Neural crest cell (in vitro differentiated cells): ENCODE measurements around the gene TMEM94. TPM values are rescaled to one million over a fixed set of nuclear protein-coding genes. Genes with fewer than 3 reads are reported as not detected.
"Not testable (repeated sequence)": the region's sequence is repeated elsewhere in the genome, so short reads cannot be mapped to it uniquely, and the experiment has no call there.

Source experiments
- DNase-seq: peaks from one replicate; pipeline ENCODE4 v3.0.0; 2021; ENCODE audit warnings: low read depth, mixed read lengths, low spot score
- H3K27ac Mint-ChIP-seq: one replicate; pipeline ENCODE4 v1.8.0; 2021; ENCODE audit warnings: mild to moderate bottlenecking, mixed read lengths; ENCODE audit not compliant: unreplicated experiment
- H3K27me3 Mint-ChIP-seq: 2 replicates; pipeline ENCODE4 v1.8.0; 2021; ENCODE audit warnings: low read depth, mild to moderate bottlenecking, mixed read lengths
- H3K36me3 Mint-ChIP-seq: 2 replicates; pipeline ENCODE4 v1.8.0; 2021; ENCODE audit warnings: low read depth, mild to moderate bottlenecking, mixed read lengths
- H3K4me1 Mint-ChIP-seq: 2 replicates; pipeline ENCODE4 v1.8.0; 2021; ENCODE audit warnings: mixed read lengths
- H3K4me3 Mint-ChIP-seq: one replicate; pipeline ENCODE4 v1.8.0; 2021; ENCODE audit warnings: mild to moderate bottlenecking, mixed read lengths
- H3K9me3 Mint-ChIP-seq: 2 replicates; pipeline ENCODE4 v1.8.0; 2021; ENCODE audit warnings: mixed read lengths
- CTCF ChIP-seq: fragments of 200-600 bp; sonication (generic); conservative IDR thresholded peaks from 2 replicates; pipeline ENCODE4 v1.5.0; 2021; ENCODE audit warnings: antibody characterized with exemption, mild to moderate bottlenecking
- total RNA-seq: library from RNA; stranded (reverse); gene quantifications from 2 replicates; pipeline ENCODE4 v1.2.1, GENCODE V29; 2021

Gene TMEM94
- total RNA-seq, 1 donor from 2014 or later: 131 TPM

- H3K27ac Mint-ChIP-seq: peak overlapping the region; percentile 97
- peaks cover 4% of the 10 kb centered on the region for H3K36me3 Mint-ChIP-seq
- H3K4me1 Mint-ChIP-seq: peaks cover 59% of the 10 kb centered on the region
- H3K9me3 Mint-ChIP-seq: no peaks in the 10 kb centered on the region
- no peak for TF ChIP-seq CTCF
- DNase-seq: peak; percentile 25
- H3K27me3 Mint-ChIP-seq: no peaks in the 10 kb centered on the region
- H3K4me3 Mint-ChIP-seq: peak overlapping the region; percentile 25
Measured at GRCh38 chr17:75475144-75475835, 18.9 kb downstream of the TMEM94 start.

GRCh38 chr17:75475851-75476250 lies 19.4 kb downstream of the TMEM94 start:
- no peak for DNase-seq
- peaks cover 64% of the 10 kb centered on the region for H3K4me1 Mint-ChIP-seq
- H3K9me3 Mint-ChIP-seq: no peaks in the 10 kb centered on the region
- H3K27ac Mint-ChIP-seq: peak overlapping the region; percentile 97
- H3K4me3 Mint-ChIP-seq: peak overlapping the region; percentile 25
- no peak for TF ChIP-seq CTCF
- H3K36me3 Mint-ChIP-seq: peaks cover 4% of the 10 kb centered on the region
- no peaks in the 10 kb centered on the region for H3K27me3 Mint-ChIP-seq

GRCh38 chr17:75476271-75476671 lies 19.8 kb downstream of the TMEM94 start:
- Mint-ChIP-seq H3K4me1 (peaks cover 67% of the 10 kb centered on the region), H3K27me3 (no peaks in the 10 kb centered on the region), H3K27ac (peak overlapping the region; percentile 97), H3K9me3 (no peaks in the 10 kb centered on the region), H3K4me3 (peak overlapping the region; percentile 25), H3K36me3 (peaks cover 4% of the 10 kb centered on the region)
- peak; percentile 20 for DNase-seq
- no peak for TF ChIP-seq CTCF

GRCh38 chr17:75476752-75477489 lies 20.5 kb downstream of the TMEM94 start:
- Mint-ChIP-seq H3K27ac (peak overlapping the region; percentile 97), H3K36me3 (peaks cover 2% of the 10 kb centered on the region), H3K27me3 (no peaks in the 10 kb centered on the region), H3K4me1 (peaks cover 67% of the 10 kb centered on the region), H3K4me3 (peak overlapping the region; percentile 25), H3K9me3 (no peaks in the 10 kb centered on the region)
- TF ChIP-seq CTCF: no peak
- DNase-seq: no peak

GRCh38 chr17:75477490-75477862 lies 21.0 kb downstream of the TMEM94 start:
- H3K4me3 Mint-ChIP-seq: peak overlapping the region; percentile 25
- H3K9me3 Mint-ChIP-seq, DNase-seq, H3K27ac Mint-ChIP-seq, H3K27me3 Mint-ChIP-seq, H3K36me3 Mint-ChIP-seq: not testable (repeated sequence)
- peaks cover 67% of the 10 kb centered on the region for H3K4me1 Mint-ChIP-seq

- Mint-ChIP-seq H3K27ac (no peak overlapping the region), H3K27me3 (no peaks in the 10 kb centered on the region), H3K36me3 (no peaks in the 10 kb centered on the region), H3K9me3 (no peaks in the 10 kb centered on the region), H3K4me3 (no peak overlapping the region), H3K4me1 (peaks cover 56% of the 10 kb centered on the region)
- DNase-seq: no peak
- TF ChIP-seq CTCF: no peak
Measured at GRCh38 chr17:75478508-75478907, 22.1 kb downstream of the TMEM94 start.
